Dermis blood vessel endothelial cell (primary cell): Measurements from ENCODE around the gene CTRB1. TPM values are rescaled to one million over a fixed set of nuclear protein-coding genes. Genes with fewer than 3 reads are reported as not detected.
"Not testable (repeated sequence)": the region's sequence is repeated elsewhere in the genome, so short reads cannot be mapped to it uniquely, and the experiment has no call there.

ENCODE experiments used
- DNase-seq: peaks from one replicate; pipeline ENCODE4 v3.0.0; 2010
- total RNA-seq: library from RNA; depleted of rRNA; stranded (reverse); fragments of >200 nt; gene quantifications from 2 replicates; pipeline ENCODE4 v1.2.3, GENCODE V29; 2014

CTRB1 gene
- total RNA-seq, 1 donor from 2014 or later, result not detected

- DNase-seq, result not testable (repeated sequence)
Measured at GRCh38 chr16:75204905-75205304, 13.9 kb upstream of the CTRB1 start.

GRCh38 chr16:75205438-75205837 lies 13.3 kb upstream of the CTRB1 start:
- DNase-seq, result not testable (repeated sequence)

- DNase-seq, result not testable (repeated sequence)
Measured at GRCh38 chr16:75205961-75206748, 12.6 kb upstream of the CTRB1 start.

- no peak for DNase-seq
Measured at GRCh38 chr16:75206749-75207451, 11.9 kb upstream of the CTRB1 start, which contains the start of gene CTRB2. CTRB2 (minus strand) TSS chr16:75207161; CDS start chr16:75207141, 20 bp downstream.

- no peak for DNase-seq
Measured at GRCh38 chr16:75207831-75208230, 11.0 kb upstream of the CTRB1 start.

GRCh38 chr16:75208242-75208825 lies 10.5 kb upstream of the CTRB1 start:
- no peak for DNase-seq

GRCh38 chr16:75208861-75209505 lies 9.8 kb upstream of the CTRB1 start:
- no peak for DNase-seq

- DNase-seq, result not testable (repeated sequence)
Measured at GRCh38 chr16:75209514-75209913, 9.3 kb upstream of the CTRB1 start.

GRCh38 chr16:75209944-75210343 lies 8.8 kb upstream of the CTRB1 start:
- DNase-seq, result no peak

- not testable (repeated sequence) for DNase-seq
Measured at GRCh38 chr16:75211286-75211685, 7.5 kb upstream of the CTRB1 start.

- DNase-seq, result no peak
Measured at GRCh38 chr16:75216127-75216526, 2.7 kb upstream of the CTRB1 start.

GRCh38 chr16:75216576-75216975 lies 2.2 kb upstream of the CTRB1 start:
- DNase-seq, result no peak

GRCh38 chr16:75217389-75217851 lies 1.4 kb upstream of the CTRB1 start:
- no peak for DNase-seq

GRCh38 chr16:75219088-75219487 lies 300 bp downstream of the CTRB1 start:
- DNase-seq, result no peak

GRCh38 chr16:75219838-75220237 lies 1.1 kb downstream of the CTRB1 start:
- no peak for DNase-seq

- no peak for DNase-seq
Measured at GRCh38 chr16:75222271-75222783, 3.5 kb downstream of the CTRB1 start.

- DNase-seq, result not testable (repeated sequence)
Measured at GRCh38 chr16:75223129-75223528, 4.3 kb downstream of the CTRB1 start.

- DNase-seq, result peak; percentile 52
Measured at GRCh38 chr16:75224306-75225082, 5.7 kb downstream of the CTRB1 start.

GRCh38 chr16:75225092-75225491 lies 6.3 kb downstream of the CTRB1 start:
- DNase-seq, result no peak

GRCh38 chr16:75225678-75226515 lies 7.1 kb downstream of the CTRB1 start:
- DNase-seq, result no peak
